SK-N-SH treated with all-trans-retinoic acid at 6 μM for 48 hours (cell line): Measurements from ENCODE around the gene ARHGEF37.

Experiments used
- ATAC-seq: fragments of 200-7000 bp; cut with Tn5 transposase; 3 replicates; pipeline ENCODE4 v1.9.1; 2020; ENCODE audit warnings: mild to moderate bottlenecking, moderate library complexity
- ARNTL ChIP-seq: fragments of 450-650 bp; formaldehyde crosslinking; IDR thresholded peaks from 2 replicates; pipeline ENCODE4 v1.5.0; 2020; ENCODE audit warnings: low read depth, mild to moderate bottlenecking, moderate library complexity, borderline replicate concordance
- BACH2 ChIP-seq: fragments of 250-450 bp; sonication (Bioruptor Pico); IDR thresholded peaks from 2 replicates; pipeline ENCODE4 v1.9.0; 2021; ENCODE audit warnings: mild to moderate bottlenecking, borderline replicate concordance
- CREB5 ChIP-seq: fragments of 250-450 bp; sonication (Bioruptor Pico); IDR thresholded peaks from 2 replicates; pipeline ENCODE4 v1.5.1; 2020; ENCODE audit warnings: low read depth, mild to moderate bottlenecking, moderate library complexity
- CSDC2 ChIP-seq: fragments of 250-450 bp; sonication (Bioruptor Pico); IDR thresholded peaks from 2 replicates; pipeline ENCODE4 v1.5.0; 2020; ENCODE audit warnings: mild to moderate bottlenecking, moderate library complexity
- ESRRG ChIP-seq: fragments of 250-450 bp; sonication (Bioruptor Pico); IDR thresholded peaks from 2 replicates; pipeline ENCODE4 v1.6.1; 2021; ENCODE audit warnings: mild to moderate bottlenecking
- GLIS3 ChIP-seq: fragments of 250-450 bp; sonication (Bioruptor Pico); IDR thresholded peaks from 2 replicates; pipeline ENCODE4 v1.5.0; 2020; ENCODE audit warnings: mild to moderate bottlenecking, moderate library complexity
- OSR1 ChIP-seq: fragments of 250-450 bp; sonication (Bioruptor Pico); IDR thresholded peaks from 2 replicates; pipeline ENCODE4 v1.8.0; 2022; ENCODE audit warnings: moderate library complexity, mild to moderate bottlenecking, inconsistent platforms
- PATZ1 ChIP-seq: fragments of 250-450 bp; sonication (Bioruptor Pico); IDR thresholded peaks from 2 replicates; pipeline ENCODE4 v1.8.0; 2020; ENCODE audit warnings: mild to moderate bottlenecking, moderate library complexity, borderline replicate concordance
- PPARA ChIP-seq: fragments of 250-450 bp; sonication (Bioruptor Pico); IDR thresholded peaks from 2 replicates; pipeline ENCODE4 v1.5.0; 2020; ENCODE audit warnings: mild to moderate bottlenecking, borderline replicate concordance
- RARB ChIP-seq: fragments of 250-450 bp; sonication (Bioruptor Pico); IDR thresholded peaks from 2 replicates; pipeline ENCODE4 v1.8.0; 2021; ENCODE audit warnings: mild to moderate bottlenecking, moderate library complexity
- SNAI2 ChIP-seq: fragments of 250-450 bp; sonication (Bioruptor Pico); IDR thresholded peaks from 2 replicates; pipeline ENCODE4 v1.5.0; 2020; ENCODE audit warnings: mild to moderate bottlenecking, moderate library complexity
- TCF4 ChIP-seq: fragments of 250-450 bp; sonication (Bioruptor Pico); IDR thresholded peaks from 2 replicates; pipeline ENCODE4 v1.8.0; 2021; ENCODE audit warnings: mild to moderate bottlenecking, moderate library complexity, borderline replicate concordance
- TOX ChIP-seq: fragments of 250-450 bp; sonication (Bioruptor Pico); IDR thresholded peaks from 2 replicates; pipeline ENCODE4 v1.8.0; 2021; ENCODE audit warnings: mild to moderate bottlenecking, moderate library complexity, borderline replicate concordance
- TSHZ2 ChIP-seq: fragments of 250-450 bp; sonication (Bioruptor Pico); IDR thresholded peaks from 2 replicates; pipeline ENCODE4 v1.5.0; 2020; ENCODE audit warnings: mild to moderate bottlenecking, moderate library complexity
- ZC3H10 ChIP-seq: fragments of 250-450 bp; sonication (Bioruptor Pico); IDR thresholded peaks from 2 replicates; pipeline ENCODE4 v1.5.1; 2021; ENCODE audit warnings: mild to moderate bottlenecking, moderate library complexity
- ZFP3 ChIP-seq: fragments of 250-450 bp; sonication (Bioruptor Pico); IDR thresholded peaks from 2 replicates; pipeline ENCODE4 v1.5.0; 2020; ENCODE audit warnings: mild to moderate bottlenecking, moderate library complexity
- ZFP30 ChIP-seq: fragments of 450-650 bp; formaldehyde crosslinking; IDR thresholded peaks from 2 replicates; pipeline ENCODE4 v1.5.0; 2022; ENCODE audit warnings: mild to moderate bottlenecking, moderate library complexity
- ZNF565 ChIP-seq: fragments of 450-650 bp; formaldehyde crosslinking; conservative IDR thresholded peaks from 2 replicates; pipeline ENCODE4 v1.5.0; 2020; ENCODE audit warnings: low read depth, mild to moderate bottlenecking, moderate library complexity
- ZNF70 ChIP-seq: fragments of 450-650 bp; formaldehyde crosslinking; IDR thresholded peaks from 2 replicates; pipeline ENCODE4 v1.5.0; 2020; ENCODE audit warnings: mild to moderate bottlenecking, moderate library complexity
- ZNF8 ChIP-seq: fragments of 450-650 bp; formaldehyde crosslinking; IDR thresholded peaks from 2 replicates; pipeline ENCODE4 v1.5.0; 2020; ENCODE audit warnings: mild to moderate bottlenecking, moderate library complexity
- TF ChIP-seq, protein P1 (sequence below): fragments of 250-450 bp; sonication (Bioruptor Pico); IDR thresholded peaks from 2 replicates; pipeline ENCODE4 v1.5.1; 2021; ENCODE audit warnings: mild to moderate bottlenecking, moderate library complexity
- TF ChIP-seq, protein P2 (sequence below): fragments of 250-450 bp; sonication (Bioruptor Pico); IDR thresholded peaks from 2 replicates; pipeline ENCODE4 v1.8.0; 2021; ENCODE audit warnings: low read depth, mild to moderate bottlenecking, moderate library complexity, borderline replicate concordance

ARHGEF37 gene

GRCh38 chr5:149644629-149645028 lies 63.3 kb downstream of the ARHGEF37 start:
- TF ChIP-seq ZNF70 (CRISPR knock-in tag) = no peak
- no peak for TF ChIP-seq RARB (CRISPR knock-in tag)
- no peak for TF ChIP-seq TOX (CRISPR knock-in tag)
- TF ChIP-seq OSR1 (CRISPR knock-in tag) = no peak
- ATAC-seq = no peak

- TF ChIP-seq PATZ1 (CRISPR knock-in tag) (no peak), ESRRG (CRISPR knock-in tag) (no peak), CREB5 (no peak), ZC3H10 (CRISPR knock-in tag) (no peak), PPARA (CRISPR knock-in tag) (no peak), ARNTL (CRISPR knock-in tag) (no peak), ZNF565 (no peak), ZFP30 (CRISPR knock-in tag) (no peak), CSDC2 (no peak), RARB (CRISPR knock-in tag) (no peak)
These were observed 63.9 kb downstream of the ARHGEF37 start for GRCh38 chr5:149645236-149645635.

DNA sequence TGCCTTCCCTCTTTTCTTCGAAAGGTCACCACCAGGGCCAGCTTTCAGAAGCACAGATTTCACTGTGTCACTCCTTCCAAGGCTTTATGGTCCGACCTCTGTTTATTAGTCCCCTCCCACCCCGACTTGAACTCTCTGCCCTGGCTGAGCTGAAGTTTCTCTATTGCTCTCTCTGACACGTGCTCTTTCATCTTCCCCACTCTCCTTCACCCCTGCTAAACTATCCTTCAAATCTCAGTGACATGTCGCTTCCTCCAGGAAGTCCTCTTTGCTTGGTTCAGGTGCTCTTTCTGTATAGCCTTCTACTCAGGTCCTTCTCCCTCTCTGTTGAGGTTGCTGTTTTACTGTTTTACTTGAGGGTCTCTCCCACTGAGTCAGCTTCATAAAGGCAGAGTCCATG lies 64.4 kb downstream of the ARHGEF37 start:
- ATAC-seq = no peak
- no peak for TF ChIP-seq RARB (CRISPR knock-in tag)

More at GRCh38 chr5:149645236-149645635, 63.9 kb downstream of the ARHGEF37 start:
- no peak for ATAC-seq

DNA sequence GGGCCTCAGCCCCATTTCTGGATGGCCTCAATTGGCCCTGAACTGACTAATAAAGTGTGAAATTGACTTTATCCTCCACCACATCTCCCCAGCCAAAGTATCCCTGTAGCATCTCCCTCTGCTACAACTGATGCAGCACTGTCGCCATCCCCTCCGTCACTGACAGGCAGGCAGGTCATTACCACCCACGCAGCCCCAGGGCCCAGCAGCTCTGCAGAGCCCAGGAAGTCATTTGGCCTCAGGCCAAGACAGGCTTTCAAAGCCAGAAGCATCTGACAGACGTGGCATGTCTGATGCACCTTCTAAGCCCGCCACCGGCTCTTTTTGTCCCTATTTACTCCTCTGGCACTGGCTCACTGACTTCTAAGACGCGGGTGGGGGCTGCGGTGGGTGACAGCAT lies 65.3 kb downstream of the ARHGEF37 start:
- peak; percentile 53; the same call in 1 of the 3 replicates for ATAC-seq
- TF ChIP-seq, protein P1, sequence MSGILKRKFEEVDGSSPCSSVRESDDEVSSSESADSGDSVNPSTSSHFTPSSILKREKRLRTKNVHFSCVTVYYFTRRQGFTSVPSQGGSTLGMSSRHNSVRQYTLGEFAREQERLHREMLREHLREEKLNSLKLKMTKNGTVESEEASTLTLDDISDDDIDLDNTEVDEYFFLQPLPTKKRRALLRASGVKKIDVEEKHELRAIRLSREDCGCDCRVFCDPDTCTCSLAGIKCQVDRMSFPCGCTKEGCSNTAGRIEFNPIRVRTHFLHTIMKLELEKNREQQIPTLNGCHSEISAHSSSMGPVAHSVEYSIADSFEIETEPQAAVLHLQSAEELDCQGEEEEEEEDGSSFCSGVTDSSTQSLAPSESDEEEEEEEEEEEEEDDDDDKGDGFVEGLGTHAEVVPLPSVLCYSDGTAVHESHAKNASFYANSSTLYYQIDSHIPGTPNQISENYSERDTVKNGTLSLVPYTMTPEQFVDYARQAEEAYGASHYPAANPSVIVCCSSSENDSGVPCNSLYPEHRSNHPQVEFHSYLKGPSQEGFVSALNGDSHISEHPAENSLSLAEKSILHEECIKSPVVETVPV (CRISPR knock-in tag) = no peak
- no peak for TF ChIP-seq ZFP3 (CRISPR knock-in tag)
- TF ChIP-seq ZFP30 (CRISPR knock-in tag) = no peak
- no peak for TF ChIP-seq ZNF8 (CRISPR knock-in tag)
- TF ChIP-seq RARB (CRISPR knock-in tag) = no peak
- no peak for TF ChIP-seq CREB5
- no peak for TF ChIP-seq TOX (CRISPR knock-in tag)
- TF ChIP-seq, protein P2, sequence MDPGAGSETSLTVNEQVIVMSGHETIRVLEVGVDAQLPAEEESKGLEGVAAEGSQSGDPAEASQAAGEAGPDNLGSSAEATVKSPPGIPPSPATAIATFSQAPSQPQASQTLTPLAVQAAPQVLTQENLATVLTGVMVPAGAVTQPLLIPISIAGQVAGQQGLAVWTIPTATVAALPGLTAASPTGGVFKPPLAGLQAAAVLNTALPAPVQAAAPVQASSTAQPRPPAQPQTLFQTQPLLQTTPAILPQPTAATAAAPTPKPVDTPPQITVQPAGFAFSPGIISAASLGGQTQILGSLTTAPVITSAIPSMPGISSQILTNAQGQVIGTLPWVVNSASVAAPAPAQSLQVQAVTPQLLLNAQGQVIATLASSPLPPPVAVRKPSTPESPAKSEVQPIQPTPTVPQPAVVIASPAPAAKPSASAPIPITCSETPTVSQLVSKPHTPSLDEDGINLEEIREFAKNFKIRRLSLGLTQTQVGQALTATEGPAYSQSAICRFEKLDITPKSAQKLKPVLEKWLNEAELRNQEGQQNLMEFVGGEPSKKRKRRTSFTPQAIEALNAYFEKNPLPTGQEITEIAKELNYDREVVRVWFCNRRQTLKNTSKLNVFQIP = no peak
- no peak for TF ChIP-seq ESRRG (CRISPR knock-in tag)
- TF ChIP-seq PPARA (CRISPR knock-in tag) = no peak
- no peak for TF ChIP-seq ZNF565
- no peak for TF ChIP-seq SNAI2 (CRISPR knock-in tag)
- TF ChIP-seq TCF4 (CRISPR knock-in tag) = peak; percentile 36; the same call in 1 of the 2 replicates
- TF ChIP-seq GLIS3 (CRISPR knock-in tag) = no peak
- TF ChIP-seq ZNF70 (CRISPR knock-in tag) = peak; percentile 77
- TF ChIP-seq OSR1 (CRISPR knock-in tag) = no peak
- no peak for TF ChIP-seq BACH2 (CRISPR knock-in tag)
- peak; percentile 82; the same call in 1 of the 2 replicates for TF ChIP-seq TSHZ2 (CRISPR knock-in tag)
- no peak for TF ChIP-seq CSDC2
